GM21619 (cell line): ENCODE measurements around the gene UGDH.
A peak's percentile ranks its signal among the peaks of the same experiment; 100 is the strongest.
"Not testable (repeated sequence)": the region's sequence is repeated elsewhere in the genome, so short reads cannot be mapped to it uniquely, and the experiment has no call there.

Source experiments
- ATAC-seq: cut with Tn5 transposase; IDR thresholded peaks from one replicate; pipeline ENCODE4 v1.9.1; 2021; ENCODE audit not compliant: unreplicated experiment

Gene UGDH

GRCh38 chr4:39495446-39496213 is 31.6 kb downstream of the UGDH start:
- ATAC-seq: no peak

- no peak for ATAC-seq
These were observed 32.9 kb downstream of the UGDH start for GRCh38 chr4:39494354-39494753.

GRCh38 chr4:39490322-39490721 is 36.9 kb downstream of the UGDH start:
- ATAC-seq: no peak

GRCh38 chr4:39486221-39486804 is 40.9 kb downstream of the UGDH start:
- ATAC-seq: no peak

- no peak for ATAC-seq
These were observed 42.5 kb downstream of the UGDH start for GRCh38 chr4:39484582-39485272.

- no peak for ATAC-seq
These were observed 46.1 kb downstream of the UGDH start for GRCh38 chr4:39480902-39481695.

GRCh38 chr4:39480251-39480650 is 47.0 kb downstream of the UGDH start:
- ATAC-seq: no peak

- no peak for ATAC-seq
These were observed 50.9 kb downstream of the UGDH start for GRCh38 chr4:39476187-39476895.

- no peak for ATAC-seq
These were observed 54.8 kb downstream of the UGDH start for GRCh38 chr4:39472396-39472795.

GRCh38 chr4:39470402-39470801 is 56.8 kb downstream of the UGDH start:
- no peak for ATAC-seq

- ATAC-seq: no peak
These were observed 57.7 kb downstream of the UGDH start for GRCh38 chr4:39469429-39470077.

- ATAC-seq: no peak
These were observed 59.8 kb downstream of the UGDH start for GRCh38 chr4:39467464-39467863.

- ATAC-seq: no peak
These were observed 60.5 kb downstream of the UGDH start for GRCh38 chr4:39466747-39467146.

GRCh38 chr4:39464886-39465501 is 62.2 kb downstream of the UGDH start:
- ATAC-seq: no peak

- ATAC-seq: peak; percentile 77
These were observed 68.5 kb downstream of the UGDH start, which contains the start of the genes LIAS and RPL9 for GRCh38 chr4:39458505-39459300. Gene LIAS, plus strand, starts transcription at chr4:39459056. Its CDS starts 62 bp downstream, at chr4:39459118. Gene RPL9, minus strand, starts transcription at chr4:39458922. Its CDS starts 483 bp downstream, at chr4:39458439.

GRCh38 chr4:39458161-39458504 is 69.1 kb downstream of the UGDH start:
- ATAC-seq: not testable (repeated sequence)

GRCh38 chr4:39456946-39457763 is 70.1 kb downstream of the UGDH start:
- ATAC-seq: no peak

- ATAC-seq: no peak
These were observed 71.8 kb downstream of the UGDH start for GRCh38 chr4:39455486-39455885.
